ENCODE measurements around the gene UNC5A. TPM values are rescaled to one million over a fixed set of nuclear protein-coding genes. Genes with fewer than 3 reads are reported as not detected.

Gene UNC5A
- total RNA-seq, 2 experiments from 2014 or later = not detected

DNA sequence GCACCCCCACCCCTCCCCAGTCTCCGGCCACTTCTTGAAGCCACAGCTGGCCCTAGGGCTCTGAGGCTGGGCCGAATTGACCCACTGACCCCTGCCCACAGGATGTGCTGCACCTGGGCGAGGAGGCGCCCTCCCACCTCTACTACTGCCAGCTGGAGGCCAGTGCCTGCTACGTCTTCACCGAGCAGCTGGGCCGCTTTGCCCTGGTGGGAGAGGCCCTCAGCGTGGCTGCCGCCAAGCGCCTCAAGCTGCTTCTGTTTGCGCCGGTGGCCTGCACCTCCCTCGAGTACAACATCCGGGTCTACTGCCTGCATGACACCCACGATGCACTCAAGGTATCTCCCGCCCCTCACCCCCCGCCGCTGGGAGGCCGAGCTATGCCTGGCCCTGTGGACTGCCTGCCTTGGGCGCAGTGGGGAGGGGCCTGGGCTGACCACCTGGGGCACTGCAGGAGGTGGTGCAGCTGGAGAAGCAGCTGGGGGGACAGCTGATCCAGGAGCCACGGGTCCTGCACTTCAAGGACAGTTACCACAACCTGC, 67.5 kb downstream of the UNC5A start:
- no peak for DNase-seq
- Mint-ChIP-seq H3K4me3 (no peak overlapping the region), H3K4me1 (ENCODE audit: low read depth) (peaks cover 5% of the 10 kb centered on the region), H3K36me3 (ENCODE audit: low read depth) (no peaks in the 10 kb centered on the region), H3K27me3 (peaks cover 22% of the 10 kb centered on the region), H3K27ac (no peak overlapping the region), H3K9me3 (no peaks in the 10 kb centered on the region)
- H3K9me3 ChIP-seq (ENCODE audit: control insufficient read depth in 1 of 2, insufficient read depth in 1 of 2, low read length in 2 of 2) = peaks cover 0 to 38% of the 10 kb centered on the region in 2 experiments
- peaks cover 7% of the 10 kb centered on the region for H3K4me1 ChIP-seq (ENCODE audit: insufficient read depth, low read length)
- H3K27ac ChIP-seq (ENCODE audit: low read depth in 1 of 2, low read length in 2 of 2) = no peak overlapping the region
- ATAC-seq (ENCODE audit: poor library complexity) = no peak
- ChIA-PET CTCF (no interaction called here), POLR2A (no interaction called here)
- intact Hi-C loops (cut with DNase I, micrococcal nuclease) = no loop called here
- H3K36me3 ChIP-seq (ENCODE audit: insufficient read depth, low read length) = no peaks in the 10 kb centered on the region
- H3K4me3 ChIP-seq (ENCODE audit: low read length) = no peak overlapping the region
- peaks cover 9 to 27% of the 10 kb centered on the region in 2 experiments for H3K27me3 ChIP-seq (ENCODE audit: control insufficient read depth in 1 of 2, insufficient read depth in 2 of 2, low read length in 2 of 2)
- TF ChIP-seq, protein P1, sequence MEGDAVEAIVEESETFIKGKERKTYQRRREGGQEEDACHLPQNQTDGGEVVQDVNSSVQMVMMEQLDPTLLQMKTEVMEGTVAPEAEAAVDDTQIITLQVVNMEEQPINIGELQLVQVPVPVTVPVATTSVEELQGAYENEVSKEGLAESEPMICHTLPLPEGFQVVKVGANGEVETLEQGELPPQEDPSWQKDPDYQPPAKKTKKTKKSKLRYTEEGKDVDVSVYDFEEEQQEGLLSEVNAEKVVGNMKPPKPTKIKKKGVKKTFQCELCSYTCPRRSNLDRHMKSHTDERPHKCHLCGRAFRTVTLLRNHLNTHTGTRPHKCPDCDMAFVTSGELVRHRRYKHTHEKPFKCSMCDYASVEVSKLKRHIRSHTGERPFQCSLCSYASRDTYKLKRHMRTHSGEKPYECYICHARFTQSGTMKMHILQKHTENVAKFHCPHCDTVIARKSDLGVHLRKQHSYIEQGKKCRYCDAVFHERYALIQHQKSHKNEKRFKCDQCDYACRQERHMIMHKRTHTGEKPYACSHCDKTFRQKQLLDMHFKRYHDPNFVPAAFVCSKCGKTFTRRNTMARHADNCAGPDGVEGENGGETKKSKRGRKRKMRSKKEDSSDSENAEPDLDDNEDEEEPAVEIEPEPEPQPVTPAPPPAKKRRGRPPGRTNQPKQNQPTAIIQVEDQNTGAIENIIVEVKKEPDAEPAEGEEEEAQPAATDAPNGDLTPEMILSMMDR (IDR thresholded peaks at IDR 0.05) = no peak

DNA sequence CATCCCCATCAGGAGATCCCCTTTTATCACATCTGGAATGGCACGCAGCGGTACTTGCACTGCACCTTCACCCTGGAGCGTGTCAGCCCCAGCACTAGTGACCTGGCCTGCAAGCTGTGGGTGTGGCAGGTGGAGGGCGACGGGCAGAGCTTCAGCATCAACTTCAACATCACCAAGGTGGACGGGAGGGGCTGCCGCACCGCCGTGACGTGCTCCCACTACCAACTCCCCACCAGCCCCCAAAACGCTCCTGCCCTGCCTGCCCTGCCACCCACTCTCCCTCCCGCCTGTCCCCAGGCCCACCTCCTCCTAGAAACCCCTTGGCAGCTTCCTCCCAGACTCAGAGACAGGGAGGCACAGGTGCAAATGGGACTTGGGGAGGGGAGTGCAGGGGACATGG, 68.1 kb downstream of the UNC5A start:
- Mint-ChIP-seq H3K27me3 (peaks cover 22% of the 10 kb centered on the region), H3K36me3 (ENCODE audit: low read depth) (no peaks in the 10 kb centered on the region), H3K4me1 (ENCODE audit: low read depth) (no peaks in the 10 kb centered on the region), H3K9me3 (no peaks in the 10 kb centered on the region), H3K4me3 (no peak overlapping the region), H3K27ac (no peak overlapping the region)
- Histone ChIP-seq H3K27me3 (ENCODE audit: control insufficient read depth in 1 of 2, insufficient read depth in 2 of 2, low read length in 2 of 2) (peaks cover 9 to 27% of the 10 kb centered on the region in 2 experiments), H3K9me3 (ENCODE audit: control insufficient read depth in 1 of 2, insufficient read depth in 1 of 2, low read length in 2 of 2) (peaks cover 0 to 35% of the 10 kb centered on the region in 2 experiments), H3K4me3 (ENCODE audit: low read length) (no peak overlapping the region), H3K36me3 (ENCODE audit: insufficient read depth, low read length) (no peaks in the 10 kb centered on the region), H3K4me1 (ENCODE audit: insufficient read depth, low read length) (peaks cover 7% of the 10 kb centered on the region), H3K27ac (ENCODE audit: low read depth in 1 of 2, low read length in 2 of 2) (no peak overlapping the region)
- DNase-seq (no peak), ATAC-seq (ENCODE audit: poor library complexity) (no peak)
- ChIA-PET CTCF (no interaction called here), POLR2A (no interaction called here)
- TF ChIP-seq, protein P1 (IDR thresholded peaks at IDR 0.05) = no peak
- intact Hi-C loops (cut with DNase I, micrococcal nuclease) = no loop called here

DNA sequence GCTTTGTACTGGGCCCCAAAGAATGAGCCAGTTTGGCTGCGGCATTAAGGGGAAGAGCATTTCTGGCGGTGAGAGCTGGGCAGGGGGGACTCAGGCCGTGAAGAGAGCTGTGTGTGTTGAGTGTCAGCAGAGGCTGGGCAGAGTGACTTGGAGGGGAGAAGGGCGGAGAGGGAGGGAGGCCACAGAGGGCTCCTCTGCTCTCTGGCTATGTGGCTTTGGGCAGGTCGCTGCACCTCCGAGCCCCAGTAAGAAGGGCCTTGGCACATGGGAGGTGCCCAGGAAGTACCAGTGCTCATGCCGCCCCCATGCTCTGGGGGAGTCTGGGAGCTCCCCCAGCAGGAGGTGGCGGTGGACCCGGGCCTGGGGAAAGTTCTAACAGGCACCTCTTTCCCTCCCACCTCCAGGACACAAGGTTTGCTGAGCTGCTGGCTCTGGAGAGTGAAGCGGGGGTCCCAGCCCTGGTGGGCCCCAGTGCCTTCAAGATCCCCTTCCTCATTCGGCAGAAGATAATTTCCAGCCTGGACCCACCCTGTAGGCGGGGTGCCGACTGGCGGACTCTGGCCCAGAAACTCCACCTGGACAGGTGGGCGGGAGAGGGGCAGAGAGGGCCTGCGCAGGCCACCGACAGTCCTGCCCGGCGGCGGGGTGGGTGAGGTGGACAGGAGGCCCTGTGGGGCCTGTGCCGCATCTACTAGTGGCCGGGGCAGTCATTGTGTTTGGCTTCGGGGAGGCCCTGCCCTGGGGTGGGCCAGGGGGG, 68.7 kb downstream of the UNC5A start:
- no peak overlapping the region for H3K4me3 ChIP-seq (ENCODE audit: low read length)

More for the DNA sequence above, 68.7 kb downstream of the UNC5A start:
- POLR2A ChIA-PET = no interaction called here
- ATAC-seq (ENCODE audit: poor library complexity) = no peak
- no peak overlapping the region for H3K27ac Mint-ChIP-seq
- peaks cover 0 to 29% of the 10 kb centered on the region in 2 experiments for H3K9me3 ChIP-seq (ENCODE audit: control insufficient read depth in 1 of 2, insufficient read depth in 1 of 2, low read length in 2 of 2)
- H3K36me3 ChIP-seq (ENCODE audit: insufficient read depth, low read length) = no peaks in the 10 kb centered on the region
- peaks cover 9 to 27% of the 10 kb centered on the region in 2 experiments for H3K27me3 ChIP-seq (ENCODE audit: control insufficient read depth in 1 of 2, insufficient read depth in 2 of 2, low read length in 2 of 2)
- no peak overlapping the region for H3K27ac ChIP-seq (ENCODE audit: low read depth in 1 of 2, low read length in 2 of 2)
- H3K4me1 ChIP-seq (ENCODE audit: insufficient read depth, low read length) = peaks cover 7% of the 10 kb centered on the region
- CTCF ChIA-PET = no interaction called here
- DNase-seq = no peak
- H3K9me3 Mint-ChIP-seq = no peaks in the 10 kb centered on the region
- TF ChIP-seq, protein P1 (IDR thresholded peaks at IDR 0.05) = no peak
- intact Hi-C loops (cut with DNase I, micrococcal nuclease) = no loop called here
- H3K4me3 Mint-ChIP-seq = no peak overlapping the region
- H3K36me3 Mint-ChIP-seq (ENCODE audit: low read depth) = no peaks in the 10 kb centered on the region
- H3K27me3 Mint-ChIP-seq = peaks cover 22% of the 10 kb centered on the region
- no peaks in the 10 kb centered on the region for H3K4me1 Mint-ChIP-seq (ENCODE audit: low read depth)

Data from CD4-positive, alpha-beta T cell (primary cell).